Activated CD4-positive, alpha-beta memory T cell treated with anti-CD3 and anti-CD28 coated beads, Interleukin-2, amount 10 ng/mL, durations not matched to agents 7 days and 5 days (primary cell): ENCODE results near the gene AKAP13. TPM values are rescaled to one million over a fixed set of nuclear protein-coding genes. Genes with fewer than 3 reads are reported as not detected.

Experiments
- CTCF ChIA-PET: fragments of 350-600 bp; sonication (Branson Sonifier 250); formaldehyde crosslinking; loops from one replicate; lab custom pipeline; 2021; ENCODE audit warnings: antibody characterized with exemption, inconsistent platforms; lab: Charles Lee
- POLR2A ChIA-PET: fragments of 350-600 bp; sonication (Branson Sonifier 250); formaldehyde crosslinking; loops from one replicate; lab custom pipeline; 2021; ENCODE audit warnings: antibody characterized with exemption; lab: Charles Lee
- DNase-seq: peaks from one replicate; pipeline ENCODE4 v3.0.0-alpha.2; 2020
- H3K27ac Mint-ChIP-seq: one replicate; pipeline ENCODE4 v1.8.0; 2021; ENCODE audit warnings: mild to moderate bottlenecking, mixed read lengths
- H3K27me3 Mint-ChIP-seq: one replicate; pipeline ENCODE4 v1.8.0; 2021; ENCODE audit warnings: mixed read lengths
- H3K36me3 Mint-ChIP-seq: one replicate; pipeline ENCODE4 v1.8.0; 2021; ENCODE audit warnings: low read depth, mixed read lengths
- H3K4me1 Mint-ChIP-seq: one replicate; pipeline ENCODE4 v1.8.0; 2021; ENCODE audit warnings: mixed read lengths
- H3K4me3 Mint-ChIP-seq: one replicate; pipeline ENCODE4 v1.8.0; 2021; ENCODE audit warnings: mild to moderate bottlenecking, mixed read lengths
- H3K9me3 Mint-ChIP-seq: one replicate; pipeline ENCODE4 v1.8.0; 2021; ENCODE audit warnings: mixed read lengths
- total RNA-seq, 2 experiments: library from RNA; stranded (reverse); gene quantifications; one replicate each; pipeline ENCODE4 v1.2.3, GENCODE V29; 2021

The AKAP13 gene
- total RNA-seq, 2 experiments from 2014 or later, result 153 to 170 TPM

DNA sequence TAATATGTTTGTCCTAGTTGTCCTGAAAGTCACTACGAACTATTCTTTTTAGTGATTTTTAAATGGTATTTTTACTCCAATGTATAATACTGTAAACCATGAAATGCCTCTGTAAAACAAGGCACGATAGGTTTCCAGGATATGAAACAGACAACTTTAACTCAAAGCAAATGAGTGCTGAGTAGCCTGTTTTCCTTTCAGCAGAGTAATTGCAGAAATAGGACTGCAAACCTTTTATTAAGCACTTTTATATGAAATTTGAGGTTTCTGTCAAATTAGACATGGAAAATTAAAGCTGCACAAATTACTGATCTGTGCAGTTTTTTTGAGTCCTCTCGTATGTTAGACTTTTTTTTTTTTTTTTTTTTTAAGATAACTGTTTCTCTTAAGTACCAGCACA is 16.2 kb downstream of the AKAP13 start:
- Mint-ChIP-seq H3K4me1 (peaks cover 33% of the 10 kb centered on the region), H3K9me3 (no peaks in the 10 kb centered on the region), H3K36me3 (peaks cover 13% of the 10 kb centered on the region), H3K27ac (no peak overlapping the region), H3K27me3 (no peaks in the 10 kb centered on the region), H3K4me3 (no peak overlapping the region)
- CTCF ChIA-PET, result interaction anchor here (1.4 to 1.9 kb wide), 3 partner anchors 14 to 66 kb away, joined by 3 to 9 read pairs (median 7); no protein-coding TSS in a partner anchor
- POLR2A ChIA-PET, result interaction anchor here (1.3 to 1.5 kb wide), 2 partner anchors 9 to 16 kb away, joined by 4 to 5 read pairs; partner anchors contain the start of gene AKAP13
- no peak for DNase-seq

DNA sequence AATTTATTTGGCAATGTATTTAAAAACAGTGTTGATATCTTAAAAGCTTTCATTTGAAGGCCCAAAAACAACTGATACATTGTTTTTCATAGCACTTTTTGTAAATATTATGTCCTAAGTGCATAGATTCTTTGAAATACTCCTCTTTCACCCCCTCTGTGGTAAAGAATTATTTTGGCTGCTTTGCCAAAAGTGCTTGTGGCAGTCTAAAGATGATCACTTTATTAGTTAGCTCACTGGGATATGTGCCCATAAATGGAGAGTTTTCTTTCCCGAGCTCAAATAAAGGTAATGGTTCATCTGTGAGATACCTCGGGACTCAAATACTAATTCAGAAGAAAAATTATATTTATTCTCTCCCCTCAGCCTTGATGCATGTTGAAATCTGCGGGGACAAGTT is 16.7 kb downstream of the AKAP13 start:
- CTCF ChIA-PET, result interaction anchor here (0.5 to 1.9 kb wide), 5 partner anchors 8 to 66 kb away, joined by 3 to 9 read pairs (median 4); no protein-coding TSS in a partner anchor
- Mint-ChIP-seq H3K4me3 (no peak overlapping the region), H3K27ac (no peak overlapping the region), H3K4me1 (peaks cover 39% of the 10 kb centered on the region), H3K9me3 (no peaks in the 10 kb centered on the region), H3K36me3 (peaks cover 13% of the 10 kb centered on the region), H3K27me3 (no peaks in the 10 kb centered on the region)
- POLR2A ChIA-PET, result interaction anchor here (0.5 to 1.5 kb wide), 4 partner anchors 8 to 18 kb away, joined by 4 to 5 read pairs (median 4); partner anchors contain the start of gene AKAP13
- no peak for DNase-seq

DNA sequence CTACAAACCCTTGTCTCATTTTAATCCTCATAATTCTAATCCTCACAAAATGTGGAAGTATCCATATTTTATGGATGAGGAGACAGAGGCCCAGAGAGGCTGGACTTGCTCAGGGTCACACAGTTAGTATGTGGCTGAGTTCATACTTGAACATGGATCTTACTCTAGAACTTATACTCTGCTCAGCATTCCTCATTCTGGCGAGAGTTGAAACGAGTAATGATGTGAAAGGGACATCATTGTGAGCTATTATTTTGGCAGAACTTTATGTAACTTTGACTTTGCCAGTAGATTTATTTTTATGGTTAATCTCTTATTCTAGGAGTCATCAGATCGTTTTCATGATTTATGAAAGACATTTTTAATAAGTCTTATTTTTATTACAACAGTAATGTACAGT is 17.5 kb downstream of the AKAP13 start:
- peaks cover 41% of the 10 kb centered on the region for H3K4me1 Mint-ChIP-seq
- no peaks in the 10 kb centered on the region for H3K27me3 Mint-ChIP-seq
- no peaks in the 10 kb centered on the region for H3K9me3 Mint-ChIP-seq
- peaks cover 8% of the 10 kb centered on the region for H3K36me3 Mint-ChIP-seq
- H3K27ac Mint-ChIP-seq, result no peak overlapping the region
- CTCF ChIA-PET, result interaction anchor here (1.4 to 1.9 kb wide), 4 partner anchors 9 to 67 kb away, joined by 3 to 9 read pairs (median 6); no protein-coding TSS in a partner anchor
- POLR2A ChIA-PET, result interaction anchor here (1.0 to 1.5 kb wide), 3 partner anchors 8 to 18 kb away, joined by 4 to 5 read pairs (median 4); partner anchors contain the start of gene AKAP13
- no peak overlapping the region for H3K4me3 Mint-ChIP-seq
- DNase-seq, result no peak

DNA sequence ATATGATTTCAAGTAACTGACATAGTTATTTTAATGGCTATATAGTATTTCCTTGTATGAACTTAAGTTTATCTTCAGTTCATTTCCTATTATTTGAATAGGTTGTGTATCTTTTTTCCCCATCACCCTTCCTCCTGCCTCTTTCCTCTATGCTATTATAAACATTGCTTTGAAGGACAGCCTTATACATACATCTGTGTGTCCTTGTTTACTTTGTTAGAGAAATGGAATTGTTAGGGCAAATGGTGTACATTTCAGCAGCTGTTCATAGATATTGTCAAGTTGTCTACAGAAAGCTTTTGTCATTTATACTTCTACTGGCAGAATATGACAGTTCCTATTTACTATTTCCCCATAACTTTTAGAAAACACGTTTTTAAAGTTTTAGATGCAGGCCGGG is 18.4 kb downstream of the AKAP13 start:
- H3K27me3 Mint-ChIP-seq, result no peaks in the 10 kb centered on the region
- peaks cover 36% of the 10 kb centered on the region for H3K4me1 Mint-ChIP-seq
- no peak overlapping the region for H3K27ac Mint-ChIP-seq
- ChIA-PET CTCF (interaction anchor here (1.6 kb wide), 1 partner anchor 10 kb away, joined by 4 read pairs; no protein-coding TSS in a partner anchor), POLR2A (no interaction called here)
- no peak overlapping the region for H3K4me3 Mint-ChIP-seq
- H3K36me3 Mint-ChIP-seq, result peaks cover 4% of the 10 kb centered on the region
- H3K9me3 Mint-ChIP-seq, result no peaks in the 10 kb centered on the region
- no peak for DNase-seq

DNA sequence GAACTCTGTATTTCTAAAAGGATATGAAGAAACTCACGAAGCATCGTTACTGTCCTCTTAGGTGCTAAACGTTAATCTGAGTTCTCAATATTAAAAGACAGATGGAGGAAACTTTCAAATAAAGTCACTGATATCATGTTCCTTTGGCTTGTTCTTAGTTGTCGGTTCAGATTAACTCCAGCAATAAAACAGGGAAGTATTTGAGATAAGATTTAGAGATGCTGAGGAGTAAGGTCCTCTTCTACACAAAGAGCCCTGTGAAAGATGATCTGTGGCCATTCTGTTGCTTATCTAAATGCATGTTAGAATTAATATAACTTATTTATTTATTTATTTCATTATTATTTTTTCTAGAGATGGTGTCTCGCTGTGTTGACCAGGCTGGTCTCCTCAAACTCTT is 19.2 kb downstream of the AKAP13 start:
- H3K9me3 Mint-ChIP-seq, result no peaks in the 10 kb centered on the region
- no peak overlapping the region for H3K27ac Mint-ChIP-seq
- H3K4me1 Mint-ChIP-seq, result peaks cover 42% of the 10 kb centered on the region
- CTCF ChIA-PET, result interaction anchor here (1.3 to 6.2 kb wide), 2 partner anchors 13 to 109 kb away, joined by 4 to 38 read pairs; no protein-coding TSS in a partner anchor
- H3K36me3 Mint-ChIP-seq, result peaks cover 4% of the 10 kb centered on the region
- no peak overlapping the region for H3K4me3 Mint-ChIP-seq
- no peaks in the 10 kb centered on the region for H3K27me3 Mint-ChIP-seq
- POLR2A ChIA-PET, result interaction anchor here (1.1 kb wide), 1 partner anchor 10 kb away, joined by 3 read pairs; no protein-coding TSS in a partner anchor
- no peak for DNase-seq

DNA sequence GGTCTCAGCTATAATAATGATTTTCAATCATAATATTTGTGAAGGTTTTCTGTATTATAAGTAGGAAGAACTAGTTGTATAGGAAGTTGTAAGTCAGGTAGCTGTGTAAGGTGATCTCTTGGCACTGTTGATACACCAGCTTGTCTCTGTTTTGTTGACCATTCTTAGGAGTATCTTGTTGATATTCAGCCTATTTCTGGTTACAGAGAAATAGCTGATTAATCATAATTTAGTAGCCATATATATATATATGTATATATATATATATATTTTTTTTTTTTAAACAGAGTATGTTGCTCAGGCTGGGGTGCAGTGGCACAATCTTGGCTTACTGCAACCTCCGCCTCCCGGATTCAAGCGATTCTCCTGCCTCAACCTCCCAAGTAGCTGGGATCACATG is 20.2 kb downstream of the AKAP13 start:
- no peaks in the 10 kb centered on the region for H3K27me3 Mint-ChIP-seq
- H3K9me3 Mint-ChIP-seq, result no peaks in the 10 kb centered on the region
- ChIA-PET POLR2A (interaction anchor here (1.1 to 1.3 kb wide), 3 partner anchors 11 to 88 kb away, joined by 3 to 5 read pairs (median 4); partner anchors contain the start of gene AKAP13), CTCF (interaction anchor here (1.3 to 6.2 kb wide), 3 partner anchors 12 to 110 kb away, joined by 3 to 38 read pairs (median 4); no protein-coding TSS in a partner anchor)
- H3K4me1 Mint-ChIP-seq, result peaks cover 50% of the 10 kb centered on the region
- H3K4me3 Mint-ChIP-seq, result no peak overlapping the region
- no peak for DNase-seq
- H3K27ac Mint-ChIP-seq, result no peak overlapping the region
- peaks cover 4% of the 10 kb centered on the region for H3K36me3 Mint-ChIP-seq

DNA sequence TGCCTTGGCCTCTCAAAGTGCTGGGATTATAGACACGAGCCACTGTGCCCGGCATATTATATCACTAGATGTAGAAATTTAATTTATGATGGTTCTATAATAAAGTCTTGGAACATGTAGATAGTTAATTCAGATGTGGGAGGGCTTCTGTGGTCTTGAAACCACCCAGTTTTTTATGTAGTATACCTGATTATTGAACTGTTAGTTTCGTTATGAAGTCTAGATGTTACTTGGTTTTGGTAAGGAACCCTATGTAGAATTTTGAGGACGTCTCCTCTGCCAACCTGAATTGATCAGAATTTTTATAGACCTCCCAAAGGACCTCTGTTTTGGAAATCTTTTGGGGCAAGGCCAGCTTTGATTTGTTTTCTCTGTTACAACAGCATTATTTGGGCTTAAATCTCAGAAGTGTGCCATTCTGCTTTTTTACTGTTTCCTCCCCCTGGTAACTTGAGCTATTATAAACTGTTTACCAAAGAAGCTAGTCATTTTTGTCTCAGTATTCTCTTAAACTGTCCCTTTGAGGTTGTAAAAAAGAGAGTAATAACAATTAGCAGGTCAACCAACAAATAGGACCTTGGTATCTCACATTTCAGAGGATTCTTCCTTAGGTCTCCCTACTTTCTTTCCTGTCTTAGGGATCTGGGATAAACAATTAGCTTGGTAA is 20.8 kb downstream of the AKAP13 start:
- peaks cover under 1% of the 10 kb centered on the region for H3K36me3 Mint-ChIP-seq
- POLR2A ChIA-PET, result interaction anchor here (1.1 to 1.3 kb wide), 2 partner anchors 21 to 88 kb away, joined by 4 to 5 read pairs; partner anchors contain the start of gene AKAP13
- H3K4me1 Mint-ChIP-seq, result peaks cover 49% of the 10 kb centered on the region
- peak overlapping the region; percentile 53 for H3K27ac Mint-ChIP-seq
- no peak for DNase-seq
- no peaks in the 10 kb centered on the region for H3K27me3 Mint-ChIP-seq
- no peaks in the 10 kb centered on the region for H3K9me3 Mint-ChIP-seq
- H3K4me3 Mint-ChIP-seq, result no peak overlapping the region
- CTCF ChIA-PET, result interaction anchor here (1.3 to 6.2 kb wide), 4 partner anchors 12 to 105 kb away, joined by 3 to 38 read pairs (median 4); no protein-coding TSS in a partner anchor

DNA sequence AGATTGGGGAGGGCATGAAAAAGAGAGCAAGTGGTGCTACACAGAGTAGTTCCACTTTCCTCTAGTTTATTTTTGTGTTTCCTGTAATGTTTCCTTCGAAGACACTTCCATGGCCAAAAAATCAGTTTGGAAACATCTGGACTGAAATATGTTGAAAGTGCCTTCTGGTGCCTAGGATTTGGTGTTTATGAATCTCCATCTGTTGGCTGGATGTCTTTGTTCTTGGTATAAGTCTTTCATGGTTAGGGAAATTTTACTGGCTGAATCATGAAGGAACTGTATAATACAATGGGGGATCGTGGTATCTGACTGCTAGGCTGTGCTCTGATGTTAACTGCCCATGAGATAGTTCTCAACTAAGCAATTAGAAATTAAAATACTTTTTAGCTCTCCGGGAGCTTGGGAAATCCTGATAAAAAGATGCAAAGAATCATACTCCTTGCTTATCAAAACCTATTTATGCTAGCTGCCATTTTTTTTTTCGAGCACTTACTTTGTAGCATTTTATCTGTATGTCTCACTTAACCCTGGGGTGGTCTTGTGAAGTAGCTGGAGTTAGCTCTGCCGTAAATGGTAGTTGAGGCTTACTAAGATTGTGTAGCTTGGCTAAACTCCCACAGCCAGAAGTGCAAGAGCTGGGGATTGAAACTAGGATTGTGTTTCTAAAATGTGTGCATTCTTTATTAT is 21.9 kb downstream of the AKAP13 start:
- no peak for DNase-seq
- H3K36me3 Mint-ChIP-seq, result no peaks in the 10 kb centered on the region
- H3K4me3 Mint-ChIP-seq, result no peak overlapping the region
- CTCF ChIA-PET, result interaction anchor here (0.9 to 6.2 kb wide), 6 partner anchors 11 to 106 kb away, joined by 3 to 38 read pairs (median 4); no protein-coding TSS in a partner anchor
- H3K4me1 Mint-ChIP-seq, result peaks cover 58% of the 10 kb centered on the region
- no peak overlapping the region for H3K27ac Mint-ChIP-seq
- POLR2A ChIA-PET, result interaction anchor here (0.8 to 1.3 kb wide), 2 partner anchors 9 to 22 kb away, joined by 4 to 5 read pairs; partner anchors contain the start of gene AKAP13
- no peaks in the 10 kb centered on the region for H3K9me3 Mint-ChIP-seq
- H3K27me3 Mint-ChIP-seq, result no peaks in the 10 kb centered on the region

DNA sequence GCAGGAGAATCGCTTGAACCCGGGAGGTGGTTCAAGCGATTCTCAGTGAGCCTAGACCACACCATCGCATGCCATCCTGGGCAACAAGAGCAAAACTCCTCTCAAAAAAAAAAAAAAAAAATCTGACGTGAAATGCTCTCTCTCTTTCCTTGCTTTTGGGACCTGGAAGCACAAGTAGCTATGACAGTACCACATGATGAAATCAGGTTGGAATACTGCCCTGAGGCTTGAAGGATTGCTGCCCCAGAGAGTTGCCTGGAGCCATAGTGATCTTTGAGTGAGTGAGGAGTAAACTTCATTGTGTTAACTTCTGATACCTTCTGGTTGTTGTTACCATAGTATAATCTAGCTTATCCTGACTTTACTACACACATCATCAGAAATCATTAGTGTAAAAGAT is 23.3 kb downstream of the AKAP13 start:
- Mint-ChIP-seq H3K4me1 (peaks cover 71% of the 10 kb centered on the region), H3K27me3 (no peaks in the 10 kb centered on the region), H3K36me3 (no peaks in the 10 kb centered on the region), H3K27ac (no peak overlapping the region), H3K4me3 (no peak overlapping the region), H3K9me3 (no peaks in the 10 kb centered on the region)
- DNase-seq, result no peak
- CTCF ChIA-PET, result interaction anchor here (0.6 to 6.2 kb wide), 7 partner anchors 9 to 87 kb away, joined by 3 to 38 read pairs (median 4); no protein-coding TSS in a partner anchor
- POLR2A ChIA-PET, result interaction anchor here (2.4 to 6.0 kb wide), 2 partner anchors 9 to 22 kb away, joined by 14 to 64 read pairs; partner anchors contain the start of gene AKAP13

DNA sequence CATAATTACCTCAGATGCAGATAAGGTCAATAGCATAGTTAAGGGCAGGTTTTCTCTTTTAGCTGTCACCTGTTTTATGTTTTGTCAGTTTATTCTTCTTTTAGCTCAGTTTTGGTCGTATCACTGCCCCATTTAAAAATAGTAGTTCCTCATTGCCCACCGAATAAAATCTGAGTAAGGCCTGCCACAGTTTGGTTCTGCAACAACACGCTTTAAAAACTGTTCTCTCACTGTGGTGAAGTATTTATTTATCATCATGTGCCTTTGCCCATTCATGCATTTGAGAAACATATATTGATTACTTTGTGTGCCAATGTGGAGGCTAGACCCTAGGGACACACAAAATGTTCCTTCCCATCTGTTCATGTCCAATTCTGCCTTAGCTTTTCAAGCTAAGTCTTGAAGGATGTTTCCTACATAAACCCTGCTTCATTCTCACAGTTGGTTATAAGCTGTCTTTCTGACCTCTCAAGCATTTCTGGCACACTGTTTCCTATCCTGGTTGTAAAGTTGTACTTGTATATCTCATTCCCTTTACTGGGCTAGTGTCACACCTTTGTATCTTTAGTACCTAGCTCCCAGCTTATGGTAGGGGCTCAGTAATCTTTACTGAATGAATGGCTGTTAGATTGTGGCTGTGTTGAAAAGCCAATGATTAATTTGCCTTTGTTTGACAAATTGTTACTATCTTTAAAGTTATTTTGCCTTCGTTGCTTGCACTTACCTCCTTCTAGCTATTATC is 23.9 kb downstream of the AKAP13 start:
- H3K4me3 Mint-ChIP-seq, result no peak overlapping the region
- H3K27ac Mint-ChIP-seq, result no peak overlapping the region
- H3K27me3 Mint-ChIP-seq, result no peaks in the 10 kb centered on the region
- ChIA-PET POLR2A (interaction anchor here (2.4 to 6.0 kb wide), 2 partner anchors 9 to 22 kb away, joined by 14 to 64 read pairs; partner anchors contain the start of gene AKAP13), CTCF (interaction anchor here (0.6 to 6.2 kb wide), 9 partner anchors 9 to 115 kb away, joined by 3 to 38 read pairs (median 4); no protein-coding TSS in a partner anchor)
- DNase-seq, result no peak
- no peaks in the 10 kb centered on the region for H3K36me3 Mint-ChIP-seq
- peaks cover 71% of the 10 kb centered on the region for H3K4me1 Mint-ChIP-seq
- H3K9me3 Mint-ChIP-seq, result no peaks in the 10 kb centered on the region

DNA sequence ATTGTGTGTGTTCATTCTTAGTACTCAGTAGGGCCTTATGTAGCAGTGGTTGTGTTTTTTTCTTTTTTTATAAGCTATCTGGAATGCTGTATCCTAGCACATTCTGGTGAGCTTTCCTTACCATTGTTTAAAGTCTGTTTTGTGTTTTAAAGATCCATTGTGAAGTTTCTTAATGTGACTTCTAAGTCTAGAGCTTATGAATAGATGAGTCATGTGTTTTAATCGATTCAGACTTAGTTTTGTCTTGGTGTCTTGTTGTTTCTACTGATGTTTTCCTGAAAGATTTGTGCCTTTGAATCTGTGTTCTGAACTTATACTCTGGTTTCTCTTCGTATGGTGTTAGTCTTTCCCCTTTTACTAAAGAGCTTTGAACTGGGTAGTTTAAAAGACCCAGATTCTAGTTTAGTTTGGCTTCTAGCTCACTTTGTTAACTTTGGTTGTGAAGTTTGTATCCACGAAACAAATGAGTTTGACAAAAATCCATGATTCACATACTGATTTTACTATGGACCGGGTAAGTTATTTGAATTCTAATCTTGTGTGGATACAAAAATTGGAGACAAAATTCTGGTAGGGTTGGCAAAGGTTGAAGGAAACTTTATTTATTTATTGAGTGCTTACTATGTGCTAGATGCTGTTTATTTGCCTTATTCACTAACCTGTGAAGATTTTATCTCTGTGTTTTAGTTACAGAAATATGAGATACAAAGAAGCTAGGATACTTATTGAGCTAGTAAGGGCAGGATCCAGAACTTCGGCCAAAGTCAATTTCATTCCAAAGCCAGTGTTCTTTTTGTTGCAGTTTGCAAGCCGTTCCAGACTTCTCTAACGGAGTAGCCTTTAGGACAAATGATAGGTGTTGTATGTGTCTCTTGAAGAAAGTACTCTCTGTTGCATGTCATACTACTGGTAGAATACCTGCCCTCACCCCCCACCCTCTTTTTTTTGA is 24.8 kb downstream of the AKAP13 start:
- CTCF ChIA-PET, result interaction anchor here (0.9 to 6.2 kb wide), 8 partner anchors 8 to 115 kb away, joined by 3 to 38 read pairs (median 4); no protein-coding TSS in a partner anchor
- POLR2A ChIA-PET, result interaction anchor here (0.7 to 6.0 kb wide), 3 partner anchors 8 to 23 kb away, joined by 4 to 64 read pairs (median 14); partner anchors contain the start of gene AKAP13
- H3K4me1 Mint-ChIP-seq, result peaks cover 71% of the 10 kb centered on the region
- no peaks in the 10 kb centered on the region for H3K27me3 Mint-ChIP-seq
- H3K27ac Mint-ChIP-seq, result no peak overlapping the region
- DNase-seq, result no peak
- H3K9me3 Mint-ChIP-seq, result no peaks in the 10 kb centered on the region
- H3K4me3 Mint-ChIP-seq, result no peak overlapping the region
- peaks cover 2% of the 10 kb centered on the region for H3K36me3 Mint-ChIP-seq
